Progenitor cell of endocrine pancreas (in vitro differentiated cells): ENCODE data around the gene CFAP58. TPM values are rescaled to one million over a fixed set of nuclear protein-coding genes. Genes with fewer than 3 reads are reported as not detected.

Experiments
- DNase-seq: peaks from one replicate; pipeline ENCODE4 v3.0.0; 2021; ENCODE audit warnings: low spot score; ENCODE audit not compliant: unreplicated experiment
- H3K27ac Mint-ChIP-seq: 2 replicates; pipeline ENCODE4 v1.8.0; 2021; ENCODE audit warnings: mild to moderate bottlenecking, moderate library complexity, mixed read lengths
- H3K27me3 Mint-ChIP-seq: 2 replicates; pipeline ENCODE4 v1.8.0; 2021; ENCODE audit warnings: mixed read lengths
- H3K36me3 Mint-ChIP-seq: 2 replicates; pipeline ENCODE4 v1.8.0; 2022; ENCODE audit warnings: mixed read lengths; ENCODE audit not compliant: insufficient read depth
- H3K4me1 Mint-ChIP-seq: 2 replicates; pipeline ENCODE4 v1.8.0; 2021; ENCODE audit warnings: low read depth, mixed read lengths
- H3K4me3 Mint-ChIP-seq: 2 replicates; pipeline ENCODE4 v1.8.0; 2021; ENCODE audit warnings: low read depth, mild to moderate bottlenecking, moderate library complexity, mixed read lengths
- H3K9me3 Mint-ChIP-seq: 2 replicates; pipeline ENCODE4 v1.8.0; 2021; ENCODE audit warnings: low read depth, mixed read lengths
- CTCF ChIP-seq: fragments of 200-600 bp; sonication (generic); IDR thresholded peaks from one replicate; pipeline ENCODE4 v1.5.0; 2021; ENCODE audit warnings: antibody characterized with exemption, mild to moderate bottlenecking; ENCODE audit not compliant: unreplicated experiment
- total RNA-seq: library from RNA; stranded (reverse); gene quantifications from 2 replicates; pipeline ENCODE4 v1.2.1, GENCODE V29; 2021

Gene CFAP58
- total RNA-seq, 1 donor from 2014 or later: 0.24 TPM

- peak overlapping the region; percentile 81 for H3K27ac Mint-ChIP-seq
- no peak overlapping the region for H3K4me3 Mint-ChIP-seq
- DNase-seq: no peak
- H3K36me3 Mint-ChIP-seq: peaks cover 1% of the 10 kb centered on the region
- no peak for TF ChIP-seq CTCF
- no peaks in the 10 kb centered on the region for H3K9me3 Mint-ChIP-seq
- H3K27me3 Mint-ChIP-seq: no peaks in the 10 kb centered on the region
- H3K4me1 Mint-ChIP-seq: peaks cover 40% of the 10 kb centered on the region
Observed at GRCh38 chr10:104326991-104327610, 26.5 kb upstream of the CFAP58 start.

- H3K27ac Mint-ChIP-seq: peak overlapping the region; percentile 90
- H3K4me1 Mint-ChIP-seq: peaks cover 40% of the 10 kb centered on the region
- H3K36me3 Mint-ChIP-seq: peaks cover 1% of the 10 kb centered on the region
- TF ChIP-seq CTCF: no peak
- DNase-seq: no peak
- peak overlapping the region; percentile 65 for H3K4me3 Mint-ChIP-seq
- no peaks in the 10 kb centered on the region for H3K9me3 Mint-ChIP-seq
- H3K27me3 Mint-ChIP-seq: no peaks in the 10 kb centered on the region
Observed at GRCh38 chr10:104327745-104328645, 25.6 kb upstream of the CFAP58 start.

- H3K9me3 Mint-ChIP-seq: no peaks in the 10 kb centered on the region
- peaks cover 43% of the 10 kb centered on the region for H3K4me1 Mint-ChIP-seq
- no peak for TF ChIP-seq CTCF
- H3K27ac Mint-ChIP-seq: peak overlapping the region; percentile 90
- no peak for DNase-seq
- peak overlapping the region; percentile 65 for H3K4me3 Mint-ChIP-seq
- peaks cover 1% of the 10 kb centered on the region for H3K36me3 Mint-ChIP-seq
- H3K27me3 Mint-ChIP-seq: no peaks in the 10 kb centered on the region
Observed at GRCh38 chr10:104328646-104328895, 25.1 kb upstream of the CFAP58 start.

- no peak for DNase-seq
- no peak for TF ChIP-seq CTCF
- H3K9me3 Mint-ChIP-seq: no peaks in the 10 kb centered on the region
- peak overlapping the region; percentile 65 for H3K4me3 Mint-ChIP-seq
- H3K36me3 Mint-ChIP-seq: peaks cover 1% of the 10 kb centered on the region
- peak overlapping the region; percentile 90 for H3K27ac Mint-ChIP-seq
- H3K4me1 Mint-ChIP-seq: peaks cover 43% of the 10 kb centered on the region
- H3K27me3 Mint-ChIP-seq: no peaks in the 10 kb centered on the region
Observed at GRCh38 chr10:104328896-104329710, 24.5 kb upstream of the CFAP58 start.

- H3K27ac Mint-ChIP-seq: peak overlapping the region; percentile 33
- peaks cover 43% of the 10 kb centered on the region for H3K4me1 Mint-ChIP-seq
- H3K36me3 Mint-ChIP-seq: peaks cover 1% of the 10 kb centered on the region
- no peak for DNase-seq
- H3K4me3 Mint-ChIP-seq: no peak overlapping the region
- no peaks in the 10 kb centered on the region for H3K27me3 Mint-ChIP-seq
- H3K9me3 Mint-ChIP-seq: no peaks in the 10 kb centered on the region
- TF ChIP-seq CTCF: no peak
Observed at GRCh38 chr10:104329735-104330134, 23.9 kb upstream of the CFAP58 start.
